HCT116 (cell line): ENCODE results near the gene LONRF3. TPM values are rescaled to one million over a fixed set of nuclear protein-coding genes. Genes with fewer than 3 reads are reported as not detected.

ENCODE experiments used
- ATAC-seq: fragments of 200-7000 bp; cut with Tn5 transposase; 2 replicates; pipeline ENCODE4 v1.9.1; 2020; ENCODE audit warnings: mild to moderate bottlenecking, moderate library complexity
- BruUV-seq: library from RNA; stranded (reverse); fragments of 400-500 nt; replicated peaks from 2 replicates; lab custom pipeline; 2021; lab: Mats Ljungman, UMichigan
- CTCF ChIA-PET: fragments of 300-600 bp; sonication (Branson Sonifier 250); formaldehyde crosslinking; loops from one replicate; lab custom pipeline; 2021; ENCODE audit warnings: antibody characterized with exemption; lab: Charles Lee
- POLR2A ChIA-PET: fragments of 300-600, 350-600 bp; sonication (Branson Sonifier 250); formaldehyde crosslinking; loops from one replicate; lab custom pipeline; 2021; ENCODE audit warnings: antibody characterized with exemption; lab: Charles Lee
- RAD21 ChIA-PET, 2 experiments: fragments of 300-600 bp; sonication (Branson Sonifier 250); formaldehyde crosslinking; loops; one replicate each; lab custom pipeline; 2023; ENCODE audit warnings: low total read pairs in 2 of 2; ENCODE audit not compliant: uncharacterized antibody in 2 of 2, unreplicated experiment in 2 of 2, low non-redundant PET in 1 of 2; lab: Charles Lee
- DNase-seq: peaks from one replicate; pipeline ENCODE4 v3.0.0-alpha.2; 2010; ENCODE audit warnings: low read depth, low spot score
- H2AFZ ChIP-seq: fragments of 200-600 bp; shearing (Covaris generic), sonication (generic); 2 replicates; pipeline ENCODE4 v1.6.1; 2017; ENCODE audit warnings: low read depth, mixed run types, mixed read lengths, antibody characterized with exemption, low read length; ENCODE audit not compliant: poor library complexity, severe bottlenecking
- H3K27ac ChIP-seq: 2 replicates; pipeline ENCODE4 v1.5.1; 2012; ENCODE audit warnings: low read depth, low read length
- H3K27me3 ChIP-seq: fragments of 200-600 bp; sonication (generic); 2 replicates; pipeline ENCODE4 v1.6.1; 2016; ENCODE audit warnings: mixed run types, low read length, mixed read lengths; ENCODE audit not compliant: insufficient read depth
- H3K36me3 ChIP-seq, 2 experiments: fragments of 200-500 bp in 1 of 2; fragments of 200-600 bp in 1 of 2; sonication (Bioruptor generic) in 1 of 2; sonication (generic) in 1 of 2; 2 replicates each; pipeline versions ENCODE4 v1.5.1 to v1.6.1; 2014 to 2016; ENCODE audit warnings: low read length in 2 of 2, inconsistent platforms in 1 of 2, mixed read lengths in 1 of 2, mixed run types in 1 of 2; ENCODE audit not compliant: insufficient read depth in 2 of 2, control insufficient read depth in 1 of 2
- H3K4me1 ChIP-seq, 2 experiments: fragments of 200-600 bp in 1 of 2; sonication (generic) in 1 of 2; 2 replicates each; pipeline versions ENCODE4 v1.5.1 to v1.6.1; 2012 to 2017; ENCODE audit warnings: low read length in 2 of 2, inconsistent platforms in 1 of 2, mild to moderate bottlenecking in 1 of 2, mixed read lengths in 1 of 2, mixed run types in 1 of 2, moderate library complexity in 1 of 2; ENCODE audit not compliant: insufficient read depth in 2 of 2, control insufficient read depth in 1 of 2
- H3K4me2 ChIP-seq: fragments of 200-600 bp; sonication (generic); 2 replicates; pipeline ENCODE4 v1.6.1; 2017; ENCODE audit warnings: mixed run types, low read length, mixed read lengths
- H3K4me3 ChIP-seq, 2 experiments: fragments of 200-600 bp in 1 of 2; sonication (generic) in 1 of 2; replicated peaks in 1 of 2; 2 replicates each; pipeline ENCODE4 v1.5.1; 2011 to 2016; ENCODE audit warnings: low read length in 2 of 2, control low read depth in 1 of 2, low read depth in 1 of 2, mild to moderate bottlenecking in 1 of 2, mixed read lengths in 1 of 2, mixed run types in 1 of 2
- H3K79me2 ChIP-seq: fragments of 200-600 bp; sonication (generic); 2 replicates; pipeline ENCODE4 v1.6.1; 2017; ENCODE audit warnings: mild to moderate bottlenecking, mixed run types, low read length, moderate library complexity, mixed read lengths; ENCODE audit not compliant: insufficient read depth
- H3K9ac ChIP-seq: fragments of 200-600 bp; sonication (generic); 2 replicates; pipeline ENCODE4 v1.6.1; 2016; ENCODE audit warnings: low read length, mixed read lengths
- H3K9me2 ChIP-seq: fragments of 200-600 bp; sonication (generic), shearing (Covaris generic); 2 replicates; pipeline ENCODE4 v1.6.1; 2017; ENCODE audit warnings: mixed run types, mild to moderate bottlenecking, moderate library complexity; ENCODE audit not compliant: insufficient read depth
- H3K9me3 ChIP-seq, 2 experiments: fragments of 200-500 bp in 1 of 2; fragments of 200-600 bp in 1 of 2; sonication (Bioruptor generic) in 1 of 2; sonication (generic) in 1 of 2; 2 replicates each; pipeline ENCODE4 v1.6.1; 2014 to 2017; ENCODE audit warnings: low read length in 2 of 2, mixed read lengths in 2 of 2, inconsistent platforms in 1 of 2, low read depth in 1 of 2, mild to moderate bottlenecking in 1 of 2, mixed run types in 1 of 2, moderate library complexity in 1 of 2; ENCODE audit not compliant: control insufficient read depth in 1 of 2, insufficient read depth in 1 of 2
- H4K20me1 ChIP-seq: fragments of 200-600 bp; sonication (generic), shearing (Covaris generic); 2 replicates; pipeline ENCODE4 v1.6.1; 2017; ENCODE audit warnings: mixed run types, mild to moderate bottlenecking, moderate library complexity; ENCODE audit not compliant: insufficient read depth
- EGR1 ChIP-seq: IDR thresholded peaks from 2 replicates; pipeline ENCODE4 v1.6.1; 2012; ENCODE audit warnings: low read depth
- EZH2 ChIP-seq: fragments of 200-600 bp; sonication (generic); IDR thresholded peaks from 2 replicates; pipeline ENCODE4 v1.6.1; 2017; ENCODE audit warnings: antibody characterized with exemption, mixed run types
- FOSL1 ChIP-seq: IDR thresholded peaks from 2 replicates; pipeline ENCODE4 v1.6.1; 2012; ENCODE audit warnings: low read depth
- YY1 ChIP-seq: IDR thresholded peaks from 2 replicates; pipeline ENCODE4 v1.6.1; 2011; ENCODE audit warnings: low read length, low read depth, moderate library complexity, mild to moderate bottlenecking; ENCODE audit not compliant: insufficient replicate concordance; ENCODE audit errors: extremely low read depth
- ZNF274 ChIP-seq: fragments of 200-500 bp; sonication (Bioruptor generic); IDR thresholded peaks from 2 replicates; pipeline ENCODE4 v1.6.1; 2014; ENCODE audit warnings: mild to moderate bottlenecking, low read depth, low read length, inconsistent platforms
- intact Hi-C: fragments of 100-400 bp; cut with micrococcal nuclease; formaldehyde crosslinking; loops from 2 replicates; pipeline ENCODE4 v1.10.0; 2022
- total RNA-seq: library from RNA; stranded (reverse); gene quantifications from one replicate; pipeline ENCODE4 v1.2.1, GENCODE V29; 2021; ENCODE audit not compliant: unreplicated experiment
- TF ChIP-seq, protein P1 (sequence below): IDR thresholded peaks from 2 replicates; pipeline ENCODE4 v1.6.1; 2012
- TF ChIP-seq, protein P2 (sequence below): IDR thresholded peaks from 2 replicates; pipeline ENCODE4 v1.6.1; 2012; ENCODE audit warnings: low read depth

LONRF3 gene
- total RNA-seq, 1 experiment from 2014 or later = 3.1 TPM

DNA sequence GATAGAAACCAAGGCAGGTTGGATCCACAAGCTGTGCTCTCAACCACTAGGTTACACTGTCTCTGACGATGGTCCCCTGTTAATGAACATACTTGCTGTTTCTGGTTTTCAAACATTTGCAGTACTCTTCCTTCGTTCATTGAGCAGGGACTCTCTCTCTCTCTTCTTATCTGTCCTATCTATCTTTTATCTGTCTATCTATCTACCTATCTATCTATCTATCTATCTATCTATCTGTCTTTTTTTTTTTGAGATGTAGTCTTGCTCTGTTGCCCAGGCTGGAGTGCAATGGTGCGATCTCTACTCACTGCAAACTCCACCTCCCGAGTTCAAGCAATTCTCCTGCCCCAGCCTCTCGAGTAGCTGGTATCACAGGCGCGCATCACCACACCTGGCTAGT lies 89.0 kb downstream of the LONRF3 start:
- H2AFZ ChIP-seq = no peak overlapping the region
- H3K9ac ChIP-seq = no peak overlapping the region
- intact Hi-C loops = loop anchor here (10.0 kb wide), 1 partner anchor 439 kb away; no protein-coding TSS in a partner anchor
- no peak overlapping the region for H3K4me2 ChIP-seq
- no peak for DNase-seq
- POLR2A ChIA-PET = no interaction called here
- no peaks in the 10 kb centered on the region for H3K79me2 ChIP-seq
- no peaks in the 10 kb centered on the region for H3K4me1 ChIP-seq
- no peak overlapping the region for H3K27ac ChIP-seq
- no peaks in the 10 kb centered on the region for H3K9me2 ChIP-seq
- no peak for ATAC-seq
- H3K4me3 ChIP-seq = no peak overlapping the region
- no peaks in the 10 kb centered on the region for H4K20me1 ChIP-seq
- no peaks in the 10 kb centered on the region for H3K27me3 ChIP-seq
- no peaks in the 10 kb centered on the region for H3K36me3 ChIP-seq
- no TSS peak for BruUV-seq
- no peak for TF ChIP-seq EGR1
- no peak for TF ChIP-seq FOSL1
- no peak for TF ChIP-seq ZNF274
- TF ChIP-seq, protein P1, sequence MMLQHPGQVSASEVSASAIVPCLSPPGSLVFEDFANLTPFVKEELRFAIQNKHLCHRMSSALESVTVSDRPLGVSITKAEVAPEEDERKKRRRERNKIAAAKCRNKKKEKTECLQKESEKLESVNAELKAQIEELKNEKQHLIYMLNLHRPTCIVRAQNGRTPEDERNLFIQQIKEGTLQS = no peak
- TF ChIP-seq YY1 = no peak
- no peak for TF ChIP-seq EZH2
- TF ChIP-seq, protein P2, sequence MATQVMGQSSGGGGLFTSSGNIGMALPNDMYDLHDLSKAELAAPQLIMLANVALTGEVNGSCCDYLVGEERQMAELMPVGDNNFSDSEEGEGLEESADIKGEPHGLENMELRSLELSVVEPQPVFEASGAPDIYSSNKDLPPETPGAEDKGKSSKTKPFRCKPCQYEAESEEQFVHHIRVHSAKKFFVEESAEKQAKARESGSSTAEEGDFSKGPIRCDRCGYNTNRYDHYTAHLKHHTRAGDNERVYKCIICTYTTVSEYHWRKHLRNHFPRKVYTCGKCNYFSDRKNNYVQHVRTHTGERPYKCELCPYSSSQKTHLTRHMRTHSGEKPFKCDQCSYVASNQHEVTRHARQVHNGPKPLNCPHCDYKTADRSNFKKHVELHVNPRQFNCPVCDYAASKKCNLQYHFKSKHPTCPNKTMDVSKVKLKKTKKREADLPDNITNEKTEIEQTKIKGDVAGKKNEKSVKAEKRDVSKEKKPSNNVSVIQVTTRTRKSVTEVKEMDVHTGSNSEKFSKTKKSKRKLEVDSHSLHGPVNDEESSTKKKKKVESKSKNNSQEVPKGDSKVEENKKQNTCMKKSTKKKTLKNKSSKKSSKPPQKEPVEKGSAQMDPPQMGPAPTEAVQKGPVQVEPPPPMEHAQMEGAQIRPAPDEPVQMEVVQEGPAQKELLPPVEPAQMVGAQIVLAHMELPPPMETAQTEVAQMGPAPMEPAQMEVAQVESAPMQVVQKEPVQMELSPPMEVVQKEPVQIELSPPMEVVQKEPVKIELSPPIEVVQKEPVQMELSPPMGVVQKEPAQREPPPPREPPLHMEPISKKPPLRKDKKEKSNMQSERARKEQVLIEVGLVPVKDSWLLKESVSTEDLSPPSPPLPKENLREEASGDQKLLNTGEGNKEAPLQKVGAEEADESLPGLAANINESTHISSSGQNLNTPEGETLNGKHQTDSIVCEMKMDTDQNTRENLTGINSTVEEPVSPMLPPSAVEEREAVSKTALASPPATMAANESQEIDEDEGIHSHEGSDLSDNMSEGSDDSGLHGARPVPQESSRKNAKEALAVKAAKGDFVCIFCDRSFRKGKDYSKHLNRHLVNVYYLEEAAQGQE = no peak
- CTCF ChIA-PET = interaction anchor here (1.4 kb wide), 1 partner anchor 59 kb away, joined by 3 read pairs; no protein-coding TSS in a partner anchor
- RAD21 ChIA-PET = no interaction called here
- no peaks in the 10 kb centered on the region for H3K9me3 ChIP-seq
